ENCODE data around the gene PON1.
A peak's percentile ranks its signal among the peaks of the same experiment; 100 is the strongest.

The PON1 gene

GRCh38 chr7:95264363-95264891 lies 59.9 kb downstream of the PON1 start:
- H3K4me3 ChIP-seq (replicated peaks in 1 of 2; ENCODE audit: low read depth in 2 of 2, low read length in 2 of 2) = no peak overlapping the region
- no peak for TF ChIP-seq CTCF (IDR thresholded peaks at IDR 0.05; ENCODE audit: low read depth, low read length)
- peak; percentile 81 for DNase-seq (ENCODE audit: low read depth in 2 of 2)

- no peak overlapping the region for H3K4me3 ChIP-seq (replicated peaks in 1 of 2; ENCODE audit: low read depth in 2 of 2, low read length in 2 of 2)
- no peak for TF ChIP-seq CTCF (IDR thresholded peaks at IDR 0.05; ENCODE audit: low read depth, low read length)
- no peak for DNase-seq (ENCODE audit: low read depth in 2 of 2)
These were observed 60.5 kb downstream of the PON1 start for GRCh38 chr7:95263785-95264362.

- DNase-seq (ENCODE audit: low read depth in 2 of 2) = no peak
- TF ChIP-seq CTCF (IDR thresholded peaks at IDR 0.05; ENCODE audit: low read depth, low read length) = no peak
- no peak overlapping the region for H3K4me3 ChIP-seq (replicated peaks in 1 of 2; ENCODE audit: low read depth in 2 of 2, low read length in 2 of 2)
These were observed 61.5 kb downstream of the PON1 start for GRCh38 chr7:95262875-95263274.

GRCh38 chr7:95261895-95262415 lies 62.4 kb downstream of the PON1 start:
- no peak overlapping the region for H3K4me3 ChIP-seq (replicated peaks in 1 of 2; ENCODE audit: low read depth in 2 of 2, low read length in 2 of 2)
- no peak for TF ChIP-seq CTCF (IDR thresholded peaks at IDR 0.05; ENCODE audit: low read depth, low read length)
- DNase-seq (ENCODE audit: low read depth in 2 of 2) = no peak

- no peak overlapping the region for H3K4me3 ChIP-seq (replicated peaks in 1 of 2; ENCODE audit: low read depth in 2 of 2, low read length in 2 of 2)
- DNase-seq (ENCODE audit: low read depth in 2 of 2) = no peak
- no peak for TF ChIP-seq CTCF (IDR thresholded peaks at IDR 0.05; ENCODE audit: low read depth, low read length)
These were observed 68.6 kb downstream of the PON1 start for GRCh38 chr7:95255691-95256090.

- H3K4me3 ChIP-seq (replicated peaks in 1 of 2; ENCODE audit: low read depth in 2 of 2, low read length in 2 of 2) = no peak overlapping the region
- no peak for TF ChIP-seq CTCF (IDR thresholded peaks at IDR 0.05; ENCODE audit: low read depth, low read length)
- DNase-seq (ENCODE audit: low read depth in 2 of 2) = no peak
These were observed 70.3 kb downstream of the PON1 start for GRCh38 chr7:95253986-95254385.

- no peak for TF ChIP-seq CTCF (IDR thresholded peaks at IDR 0.05; ENCODE audit: low read depth, low read length)
- no peak overlapping the region for H3K4me3 ChIP-seq (replicated peaks in 1 of 2; ENCODE audit: low read depth in 2 of 2, low read length in 2 of 2)
- no peak for DNase-seq (ENCODE audit: low read depth in 2 of 2)
These were observed 72.4 kb downstream of the PON1 start for GRCh38 chr7:95251966-95252365.
